T-helper 2 cell (primary cell): Measurements from ENCODE around the gene ITGB1.
"Not testable (repeated sequence)": the region's sequence is repeated elsewhere in the genome, so short reads cannot be mapped to it uniquely, and the experiment has no call there.

ENCODE experiments used
- DNase-seq, 5 experiments: peaks; one replicate each; pipeline versions ENCODE4 v3.0.0 to v3.0.0-alpha.2; 2012 to 2022

ITGB1 gene

GRCh38 chr10:32932225-32932729 is 25.8 kb downstream of the ITGB1 start:
- no peak for DNase-seq

- DNase-seq, result no peak
Observed at GRCh38 chr10:32931593-32931992, 26.4 kb downstream of the ITGB1 start.

- DNase-seq, result no peak
Observed at GRCh38 chr10:32930036-32930435, 28.0 kb downstream of the ITGB1 start.

GRCh38 chr10:32929634-32930033 is 28.4 kb downstream of the ITGB1 start:
- DNase-seq, result peak in 1 of 5 experiments; percentile 86

DNA sequence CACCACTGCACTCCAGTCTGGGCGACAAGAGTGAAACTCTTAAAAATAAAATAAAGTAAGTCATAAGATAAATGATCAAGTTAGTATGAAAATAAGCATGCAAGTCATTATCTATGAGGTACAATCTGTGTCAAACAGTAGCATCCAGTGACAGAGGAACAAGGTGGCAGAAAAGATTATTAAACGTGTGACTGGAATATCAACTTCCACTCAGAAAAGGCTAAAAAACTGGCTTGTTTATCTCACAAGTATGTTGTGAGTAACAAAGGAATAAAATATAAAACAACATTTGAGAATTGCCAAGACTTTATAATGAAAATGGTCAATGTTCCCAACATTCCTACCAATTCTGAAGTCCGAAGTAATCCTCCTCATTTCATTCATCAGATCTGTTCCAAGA is 30.3 kb downstream of the ITGB1 start:
- DNase-seq, result no peak

- DNase-seq, result peak in 1 of 5 experiments; percentile 86
Observed at GRCh38 chr10:32923849-32924248, 34.2 kb downstream of the ITGB1 start.

GRCh38 chr10:32923134-32923533 is 34.9 kb downstream of the ITGB1 start:
- peak in 1 of 5 experiments; percentile 59 for DNase-seq

- no peak for DNase-seq
Observed at GRCh38 chr10:32922170-32922569, 35.9 kb downstream of the ITGB1 start.

- not testable (repeated sequence) for DNase-seq
Observed at GRCh38 chr10:32917817-32918216, 40.2 kb downstream of the ITGB1 start.

DNA sequence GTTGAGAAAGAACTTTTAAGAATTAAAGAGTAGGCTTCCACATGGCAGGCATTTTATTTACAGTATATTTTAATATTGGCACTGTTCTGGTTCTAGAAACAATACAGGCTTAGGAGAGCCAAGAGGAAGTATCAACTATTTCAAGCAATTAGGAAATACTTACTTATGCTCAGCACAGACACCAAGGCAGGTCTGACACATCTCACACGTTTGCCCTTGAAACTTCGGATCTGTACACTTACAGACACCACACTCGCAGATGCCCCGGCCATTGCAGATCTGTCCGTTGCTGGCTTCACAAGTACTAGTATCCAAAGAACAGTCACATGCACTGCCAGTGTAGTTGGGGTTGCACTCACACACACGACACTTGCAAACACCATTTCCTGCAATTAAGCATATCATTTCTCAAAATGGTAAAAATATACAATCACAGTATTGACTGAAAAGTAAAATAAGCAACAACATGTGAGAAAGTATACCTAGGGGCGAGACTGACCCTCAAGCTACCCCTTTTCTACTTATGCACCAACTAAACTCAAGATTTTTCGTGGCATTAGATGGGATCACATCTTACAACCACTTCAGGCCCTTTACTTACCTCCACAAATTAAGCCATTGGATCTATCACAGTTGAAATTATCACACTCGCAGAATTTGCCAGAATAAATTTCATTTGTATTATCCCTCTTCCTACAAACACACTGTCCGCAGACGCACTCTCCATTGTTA is 46.6 kb downstream of the ITGB1 start:
- DNase-seq, result no peak

- DNase-seq, result not testable (repeated sequence)
Observed at GRCh38 chr10:32909970-32910369, 48.1 kb downstream of the ITGB1 start.

DNA sequence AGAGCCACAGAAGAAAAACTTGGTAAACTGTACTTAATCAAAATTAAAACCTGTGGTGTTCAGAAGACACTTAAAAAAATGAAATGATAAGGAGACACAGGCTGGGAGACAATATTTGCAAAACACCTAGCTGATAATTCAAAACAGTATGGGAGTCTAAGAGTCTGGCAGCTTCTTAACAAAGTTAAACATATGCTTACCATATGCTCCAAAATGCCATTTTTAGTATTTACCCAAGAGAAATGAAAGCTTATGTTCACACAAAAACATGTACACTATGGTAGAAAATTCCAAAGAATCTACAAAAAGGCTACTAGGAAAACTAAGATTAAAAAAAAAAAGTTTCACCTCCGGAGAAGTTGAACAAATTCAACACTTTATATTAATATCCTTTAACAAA is 48.6 kb downstream of the ITGB1 start:
- DNase-seq, result no peak

DNA sequence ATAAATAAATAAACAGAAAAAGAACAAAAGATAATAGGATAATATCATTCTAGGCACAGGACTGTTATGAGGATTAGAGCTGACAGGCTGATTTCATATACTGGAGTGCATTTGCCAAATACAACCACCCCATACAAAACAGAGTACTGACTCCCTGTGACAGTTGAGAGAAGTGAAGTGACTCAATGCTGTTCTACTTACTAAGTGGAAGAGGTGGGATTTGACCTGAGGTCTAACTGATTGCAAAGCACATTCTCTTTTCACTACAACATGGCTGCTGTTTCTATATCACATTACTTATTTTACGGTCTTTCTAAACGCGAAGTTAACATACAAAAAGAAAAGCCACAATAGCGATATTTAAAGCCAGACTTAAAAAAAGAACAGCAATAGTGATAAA is 51.4 kb downstream of the ITGB1 start:
- peak in 1 of 5 experiments; percentile 38 for DNase-seq

GRCh38 chr10:32905466-32905865 is 52.6 kb downstream of the ITGB1 start:
- no peak for DNase-seq

DNA sequence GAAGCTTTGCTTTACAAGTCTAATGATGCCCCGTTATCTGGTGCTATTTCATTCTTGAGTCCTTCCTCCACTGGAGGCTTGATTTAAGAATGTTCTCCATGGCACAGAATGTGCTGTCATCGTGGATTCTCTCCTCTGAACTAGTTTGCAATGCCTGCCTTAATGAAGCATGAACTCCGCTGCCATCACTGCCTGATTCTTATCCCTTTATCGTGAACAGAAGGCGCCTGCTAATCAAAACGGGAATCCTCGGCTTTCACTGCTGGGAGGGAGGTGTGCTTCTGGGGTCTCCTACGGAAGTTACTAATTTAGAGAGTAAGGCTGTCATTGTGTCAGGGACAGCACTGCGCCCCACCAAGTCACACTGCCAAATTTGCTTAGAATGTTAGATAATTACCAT is 56.2 kb downstream of the ITGB1 start:
- DNase-seq, result no peak

DNA sequence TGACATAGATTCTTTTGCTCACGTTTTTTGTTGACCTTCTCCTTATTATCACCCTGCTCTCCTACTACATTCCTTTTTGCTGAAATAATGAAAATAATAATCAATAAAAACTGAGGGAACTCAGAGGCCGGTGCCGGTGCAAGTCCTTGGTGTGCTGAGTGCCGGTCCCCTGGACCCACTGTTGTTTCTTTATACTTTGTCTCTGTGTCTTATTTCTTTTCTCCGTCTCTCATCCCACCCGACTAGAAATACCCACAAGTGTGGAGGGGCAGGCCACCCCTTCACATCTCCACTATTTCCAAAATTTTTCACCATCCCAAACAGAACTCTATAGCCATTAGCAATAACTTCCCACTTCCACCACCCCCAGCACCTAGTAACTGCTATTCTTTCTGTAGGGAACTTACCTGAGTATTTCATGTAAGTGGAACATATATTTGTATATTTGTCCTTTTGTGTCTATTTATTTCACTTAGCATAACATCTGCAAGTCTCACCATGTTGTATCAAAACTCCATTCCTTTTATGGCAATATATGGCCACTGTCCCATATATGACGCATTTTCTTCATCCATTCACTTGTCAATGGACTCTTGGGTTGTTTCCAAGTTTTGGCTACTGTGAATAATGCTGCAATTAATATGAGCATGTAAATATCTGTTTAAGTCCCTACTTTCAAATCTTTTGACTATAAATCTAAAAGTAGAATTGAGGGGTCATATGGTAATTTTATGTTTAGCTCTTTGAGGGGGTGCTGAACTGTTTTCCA is 62.6 kb downstream of the ITGB1 start:
- not testable (repeated sequence) for DNase-seq

GRCh38 chr10:32893916-32894664 is 63.9 kb downstream of the ITGB1 start:
- no peak for DNase-seq

DNA sequence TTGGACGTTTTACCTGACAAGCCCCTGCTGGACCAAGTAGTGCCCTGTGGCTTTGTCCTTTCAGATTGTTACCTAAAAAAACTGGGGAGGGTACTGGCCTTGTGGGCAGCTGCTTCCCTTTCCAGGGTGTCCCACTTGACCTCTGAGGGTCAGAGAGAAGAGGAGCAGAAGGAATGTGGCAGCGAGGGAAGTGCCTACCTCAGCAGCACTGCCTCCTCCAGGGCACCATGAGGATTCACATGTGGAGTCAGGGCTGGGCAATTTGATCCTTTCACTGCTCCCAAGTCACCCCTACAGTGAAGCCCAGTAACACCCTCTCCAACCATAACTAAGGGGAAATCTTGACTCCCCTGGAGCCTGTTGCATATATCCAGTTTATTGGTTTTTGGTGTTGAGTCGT is 64.6 kb downstream of the ITGB1 start:
- no peak for DNase-seq

DNA sequence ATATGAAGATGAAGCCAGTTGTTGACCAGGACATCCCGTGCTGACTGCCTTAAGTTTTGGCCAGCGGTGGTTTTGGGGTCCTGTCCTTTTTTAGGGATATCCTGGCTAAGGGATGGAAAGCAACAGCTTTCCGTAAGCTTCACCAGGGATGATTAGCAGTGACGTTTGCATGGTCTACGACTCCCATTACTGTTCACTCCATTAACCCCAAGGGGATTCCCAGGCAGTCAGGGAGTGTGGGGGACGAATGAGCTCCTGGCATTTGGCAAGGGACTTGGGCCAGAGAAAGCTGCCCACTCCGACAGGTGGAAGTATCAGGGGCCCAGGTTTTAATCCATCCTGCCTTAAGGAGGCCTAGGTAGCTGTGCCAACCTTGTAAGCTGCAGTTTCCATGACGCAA is 66.8 kb downstream of the ITGB1 start:
- no peak for DNase-seq

- DNase-seq, result no peak
Observed at GRCh38 chr10:32890444-32890843, 67.6 kb downstream of the ITGB1 start.

DNA sequence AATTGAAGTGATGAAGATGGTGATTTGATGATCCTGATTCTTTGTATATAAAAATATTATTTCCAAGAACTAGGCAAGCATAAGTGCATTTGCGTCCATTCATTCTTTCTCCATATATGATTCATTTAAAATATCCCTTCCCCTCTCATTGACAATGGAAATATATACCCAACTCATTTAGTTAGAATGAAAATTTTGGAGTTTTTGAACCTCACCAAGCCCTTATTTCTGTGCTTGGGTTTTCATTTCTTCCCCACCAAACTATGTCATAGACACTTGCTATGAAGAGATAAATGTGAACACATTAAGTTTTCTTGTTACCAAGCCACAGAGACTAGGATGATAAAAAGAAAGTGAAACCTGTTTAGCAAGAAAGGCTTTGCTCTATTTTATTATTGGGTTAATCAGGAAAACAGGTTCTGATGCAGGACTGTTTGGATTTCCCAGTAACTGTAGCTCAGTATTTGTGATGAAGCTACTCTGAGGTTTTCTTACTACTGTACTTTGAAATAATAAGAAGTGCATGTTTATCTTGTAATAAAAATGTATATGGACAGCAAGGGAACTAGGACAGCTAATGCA is 68.3 kb downstream of the ITGB1 start:
- peak in 1 of 5 experiments; percentile 18 for DNase-seq

DNA sequence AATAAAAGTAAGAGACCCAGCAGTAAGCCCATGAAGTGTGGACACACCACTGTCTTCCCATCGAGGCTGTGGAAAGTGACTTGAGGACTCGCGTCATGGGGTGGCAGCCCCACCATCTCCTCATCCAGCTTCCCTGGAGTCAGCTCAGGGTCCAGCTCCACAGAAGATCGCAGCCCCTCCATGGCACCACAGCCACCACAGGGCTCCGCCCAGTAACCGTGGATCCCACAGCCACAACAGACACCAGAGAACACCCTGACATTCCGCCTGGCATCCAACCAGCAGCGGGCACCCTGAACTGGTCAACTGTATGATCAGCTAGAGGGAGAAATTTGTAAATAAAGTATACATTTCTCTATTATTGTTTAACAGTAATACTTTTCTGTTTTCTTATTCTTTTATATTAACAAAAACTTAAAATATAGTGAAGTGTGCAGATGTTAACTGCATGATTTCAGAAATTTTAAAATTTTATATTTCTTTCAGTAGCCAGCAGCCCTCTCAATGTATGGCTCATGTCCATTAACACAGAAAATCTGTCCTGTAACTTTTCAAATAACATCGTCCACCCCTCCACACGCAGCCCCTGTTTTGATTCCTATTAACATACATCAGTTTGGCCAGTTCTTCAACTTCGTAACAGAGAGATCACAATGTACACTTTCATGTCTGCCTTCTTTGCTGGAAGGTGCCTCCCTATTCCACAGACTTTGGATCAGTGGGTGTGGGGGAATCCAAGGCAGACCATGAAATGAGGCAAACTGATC is 69.7 kb downstream of the ITGB1 start:
- no peak for DNase-seq
